ENCODE results near the gene EPHA8. TPM values are rescaled to one million over a fixed set of nuclear protein-coding genes. Genes with fewer than 3 reads are reported as not detected.

EPHA8 gene
- total and polyA plus RNA-seq, 9 of the 15 experiments (the other 6 are each of a cell fraction or from before 2014, with no cell fraction given), result not detected

GRCh38 chr1:22539510-22540118 lies 23.7 kb upstream of the EPHA8 start (continued):
- no peak for TF ChIP-seq CEBPG (CRISPR knock-in tag; IDR thresholded peaks at IDR 0.05)
- TF ChIP-seq CEBPG (tag; conservative IDR thresholded peaks at IDR 0.05 in 1 of 2, IDR thresholded peaks at IDR 0.05 in 1 of 2), result no peak
- TF ChIP-seq MECOM (CRISPR knock-in tag; IDR thresholded peaks at IDR 0.05), result no peak
- TF ChIP-seq HSF4 (CRISPR knock-in tag; IDR thresholded peaks at IDR 0.05; ENCODE audit: borderline replicate concordance), result no peak

GRCh38 chr1:22540337-22540736 lies 23.0 kb upstream of the EPHA8 start:
- Histone ChIP-seq H3K4me2 (ENCODE audit: insufficient read depth, low read length) (no peak overlapping the region), H3K79me2 (ENCODE audit: control insufficient read depth, insufficient read depth, low read length) (no peaks in the 10 kb centered on the region), H3K4me3 (no peak overlapping the region), H3K27ac (ENCODE audit: extremely low read depth, low read depth, low read length) (no peak overlapping the region), H3K27me3 (ENCODE audit: control insufficient read depth in 2 of 2, insufficient read depth in 2 of 2, low read length in 2 of 2) (peaks cover 16 to 64% of the 10 kb centered on the region in 2 experiments; a peak in 4 of 5 replicates), H3K9me1 (ENCODE audit: control insufficient read depth, insufficient read depth, low read length) (no peaks in the 10 kb centered on the region), H4K20me1 (replicated peaks; ENCODE audit: control insufficient read depth, insufficient read depth, low read length) (peaks cover 11% of the 10 kb centered on the region; the same call in 1 of the 2 replicates), H2AFZ (ENCODE audit: low read depth, low read length) (no peak overlapping the region), H3K9me3 (replicated peaks; ENCODE audit: control insufficient read depth, insufficient read depth, low read depth, low read length) (no peaks in the 10 kb centered on the region), H3K36me3 (ENCODE audit: control insufficient read depth, insufficient read depth, low read length) (no peaks in the 10 kb centered on the region), H3K4me1 (replicated peaks in 1 of 2; ENCODE audit: control insufficient read depth in 2 of 2, insufficient read depth in 2 of 2, low read length in 2 of 2) (peaks cover 7 to 11% of the 10 kb centered on the region in 2 experiments; a peak in 2 of 5 replicates), H3K9ac (ENCODE audit: insufficient read depth in 1 of 2, low read depth in 2 of 2, low read length in 2 of 2) (no peak overlapping the region)
- no TSS peak for BruUV-seq (replicated peaks)
- TF ChIP-seq CTBP1 (IDR thresholded peaks at IDR 0.05; ENCODE audit: borderline replicate concordance), result no peak
- no peak for TF ChIP-seq CREB1 (IDR thresholded peaks at IDR 0.05)
- no peak for TF ChIP-seq CREB1 (CRISPR knock-in tag; IDR thresholded peaks at IDR 0.05)
- no peak for TF ChIP-seq PURB (CRISPR knock-in tag; IDR thresholded peaks at IDR 0.05; ENCODE audit: low read depth)
- TF ChIP-seq ZNF444 (CRISPR knock-in tag; IDR thresholded peaks at IDR 0.05), result no peak
- TF ChIP-seq ZBTB5 (IDR thresholded peaks at IDR 0.05), result no peak
- ChIA-PET CTCF (ENCODE audit: low intra/inter-chr PET ratio) (no interaction called here), POLR2A (no interaction called here)
- intact Hi-C loops (cut with micrococcal nuclease) (no loop called here), in situ Hi-C loops (cut with MboI) (no loop called here)
- FAIRE-seq, result no peak
- ATAC-seq, result no peak
- no peak for DNase-seq (ENCODE audit: extremely low read depth in 1 of 4, low spot score in 3 of 4)
- 8% methylated on average over 5 of the region's 5 CpGs for WGBS (ENCODE audit: insufficient coverage, low coverage, missing lambda C conversion rate)

Data from K562 (cell line).